Retinal pigment epithelial cell (primary cell): ENCODE data around the gene NHLRC4.
A peak's percentile ranks its signal among the peaks of the same experiment; 100 is the strongest.

Source experiments
- DNase-seq: peaks from one replicate; pipeline ENCODE4 v3.0.0-alpha.2; 2010; ENCODE audit warnings: low read depth
- H3K4me3 ChIP-seq: 2 replicates; pipeline ENCODE4 v1.5.1; 2011; ENCODE audit warnings: mild to moderate bottlenecking, low read length, control low read depth, moderate library complexity
- CTCF ChIP-seq: conservative IDR thresholded peaks from 2 replicates; pipeline ENCODE4 v1.5.1; 2011; ENCODE audit warnings: low read depth, low read length, control low read depth, inconsistent platforms

NHLRC4 gene

GRCh38 chr16:603933-604332 is 37.1 kb downstream of the NHLRC4 start:
- DNase-seq: no peak
- H3K4me3 ChIP-seq: no peak overlapping the region
- no peak for TF ChIP-seq CTCF

- peak; percentile 79 for DNase-seq
- TF ChIP-seq CTCF: no peak
- no peak overlapping the region for H3K4me3 ChIP-seq
Observed at GRCh38 chr16:606656-607307, 40.0 kb downstream of the NHLRC4 start.

- TF ChIP-seq CTCF: no peak
- no peak for DNase-seq
- H3K4me3 ChIP-seq: no peak overlapping the region
Observed at GRCh38 chr16:608019-608418, 41.2 kb downstream of the NHLRC4 start.

GRCh38 chr16:609316-609715 is 42.5 kb downstream of the NHLRC4 start:
- TF ChIP-seq CTCF: no peak
- H3K4me3 ChIP-seq: no peak overlapping the region
- DNase-seq: no peak

- no peak for TF ChIP-seq CTCF
- no peak for DNase-seq
- H3K4me3 ChIP-seq: no peak overlapping the region
Observed at GRCh38 chr16:609984-610383, 43.2 kb downstream of the NHLRC4 start.

- DNase-seq: no peak
- no peak overlapping the region for H3K4me3 ChIP-seq
- TF ChIP-seq CTCF: peak; percentile 81
Observed at GRCh38 chr16:610513-611381, 43.9 kb downstream of the NHLRC4 start.

GRCh38 chr16:615122-615521 is 48.3 kb downstream of the NHLRC4 start:
- no peak for TF ChIP-seq CTCF
- no peak overlapping the region for H3K4me3 ChIP-seq
- DNase-seq: no peak
